ENCODE measurements around the gene ACAD10.

ACAD10 gene

DNA sequence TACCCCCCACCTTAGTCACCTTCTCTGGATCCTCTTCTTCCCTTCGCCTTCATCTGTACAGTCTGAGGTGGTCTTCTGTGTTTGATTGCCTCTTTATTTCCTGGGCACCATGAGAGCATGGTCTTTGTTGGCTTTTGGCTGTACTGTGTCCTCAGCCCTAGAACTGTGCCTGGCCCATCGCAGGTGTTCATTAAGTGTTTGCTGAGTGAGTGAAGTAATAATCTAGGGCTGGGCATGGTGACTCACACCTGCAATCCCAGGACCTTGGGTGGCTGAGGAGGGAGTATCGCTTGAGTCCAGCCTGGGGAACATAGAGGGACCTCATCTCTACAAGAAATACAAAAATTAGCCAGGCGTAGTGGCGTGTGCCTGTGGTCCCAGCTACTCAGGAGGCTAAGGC, 94.8 kb downstream of the ACAD10 start:
- H3K4me3 ChIP-seq (ENCODE audit: control insufficient read depth, low read depth, low read length): no peak overlapping the region
- TF ChIP-seq, protein P1, sequence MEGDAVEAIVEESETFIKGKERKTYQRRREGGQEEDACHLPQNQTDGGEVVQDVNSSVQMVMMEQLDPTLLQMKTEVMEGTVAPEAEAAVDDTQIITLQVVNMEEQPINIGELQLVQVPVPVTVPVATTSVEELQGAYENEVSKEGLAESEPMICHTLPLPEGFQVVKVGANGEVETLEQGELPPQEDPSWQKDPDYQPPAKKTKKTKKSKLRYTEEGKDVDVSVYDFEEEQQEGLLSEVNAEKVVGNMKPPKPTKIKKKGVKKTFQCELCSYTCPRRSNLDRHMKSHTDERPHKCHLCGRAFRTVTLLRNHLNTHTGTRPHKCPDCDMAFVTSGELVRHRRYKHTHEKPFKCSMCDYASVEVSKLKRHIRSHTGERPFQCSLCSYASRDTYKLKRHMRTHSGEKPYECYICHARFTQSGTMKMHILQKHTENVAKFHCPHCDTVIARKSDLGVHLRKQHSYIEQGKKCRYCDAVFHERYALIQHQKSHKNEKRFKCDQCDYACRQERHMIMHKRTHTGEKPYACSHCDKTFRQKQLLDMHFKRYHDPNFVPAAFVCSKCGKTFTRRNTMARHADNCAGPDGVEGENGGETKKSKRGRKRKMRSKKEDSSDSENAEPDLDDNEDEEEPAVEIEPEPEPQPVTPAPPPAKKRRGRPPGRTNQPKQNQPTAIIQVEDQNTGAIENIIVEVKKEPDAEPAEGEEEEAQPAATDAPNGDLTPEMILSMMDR (IDR thresholded peaks at IDR 0.05; ENCODE audit: control insufficient read depth, insufficient read depth, low read depth, low read length, missing control alignments): no peak
- DNase-seq (ENCODE audit: low read depth): no peak

DNA sequence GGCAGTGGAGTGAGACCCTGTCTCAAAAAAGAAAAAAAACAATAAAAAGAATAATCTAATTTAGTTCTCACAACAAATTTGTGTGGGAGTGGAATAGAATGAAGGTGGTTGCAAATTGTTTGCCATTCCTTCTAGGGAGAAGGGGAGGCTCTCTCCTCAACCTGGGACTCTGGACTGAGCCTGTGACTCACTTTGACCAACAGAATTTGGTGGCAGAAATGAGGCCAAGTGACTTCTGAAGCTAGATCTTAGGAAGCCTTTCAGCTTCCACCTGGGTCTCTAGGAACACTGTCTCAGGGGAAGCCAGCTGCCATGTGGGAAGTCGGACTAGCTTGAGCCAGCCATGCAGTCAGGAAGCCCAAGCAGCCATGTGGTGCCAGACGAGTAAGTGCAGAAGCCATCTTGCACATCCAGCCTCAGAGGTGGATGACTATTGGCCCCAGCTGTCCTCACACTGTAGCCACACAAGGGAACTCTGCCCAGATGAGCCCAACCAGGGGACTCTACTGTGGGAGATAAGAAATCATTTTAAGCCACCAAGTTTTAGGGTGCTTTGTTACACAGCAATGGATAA, 95.3 kb downstream of the ACAD10 start:
- H3K4me3 ChIP-seq (ENCODE audit: control insufficient read depth, low read depth, low read length): no peak overlapping the region
- DNase-seq (ENCODE audit: low read depth): no peak
- TF ChIP-seq, protein P1 (IDR thresholded peaks at IDR 0.05; ENCODE audit: control insufficient read depth, insufficient read depth, low read depth, low read length, missing control alignments): no peak

DNA sequence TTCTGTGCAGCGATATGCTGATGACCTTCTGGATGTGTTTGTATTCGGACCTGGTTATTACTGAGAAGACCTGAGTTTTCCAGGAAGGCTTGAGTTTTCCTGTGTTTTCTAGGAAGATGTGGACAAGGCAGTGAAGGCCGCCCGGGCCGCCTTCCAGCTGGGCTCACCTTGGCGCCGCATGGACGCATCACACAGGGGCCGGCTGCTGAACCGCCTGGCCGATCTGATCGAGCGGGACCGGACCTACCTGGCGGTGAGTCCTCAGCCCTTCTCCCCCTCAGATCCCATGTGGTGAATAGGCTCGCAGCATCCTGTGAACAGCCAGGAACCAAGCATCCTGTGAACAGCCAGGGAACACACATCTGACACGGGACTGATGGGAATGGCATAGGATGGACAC, 97.2 kb downstream of the ACAD10 start:
- TF ChIP-seq, protein P1 (IDR thresholded peaks at IDR 0.05; ENCODE audit: control insufficient read depth, insufficient read depth, low read depth, low read length, missing control alignments): no peak
- DNase-seq (ENCODE audit: low read depth): no peak
- no peak overlapping the region for H3K4me3 ChIP-seq (ENCODE audit: control insufficient read depth, low read depth, low read length)

DNA sequence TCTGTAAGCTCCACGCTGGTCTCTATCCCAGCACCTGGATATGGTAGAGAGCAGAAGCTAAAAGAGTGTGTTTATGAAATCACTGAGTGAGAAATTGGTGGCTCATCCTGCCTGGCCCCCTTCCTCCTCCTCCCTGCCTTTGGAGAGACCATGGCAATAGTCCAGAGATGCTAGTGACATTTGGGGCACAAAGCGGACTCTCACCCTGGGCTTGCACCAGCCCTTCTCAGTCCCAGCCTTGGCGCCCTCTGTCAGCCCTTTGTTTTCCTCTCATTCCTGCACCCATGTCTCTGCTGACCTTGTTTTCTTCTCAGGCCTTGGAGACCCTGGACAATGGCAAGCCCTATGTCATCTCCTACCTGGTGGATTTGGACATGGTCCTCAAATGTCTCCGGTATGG, 99.1 kb downstream of the ACAD10 start:
- TF ChIP-seq, protein P1 (IDR thresholded peaks at IDR 0.05; ENCODE audit: control insufficient read depth, insufficient read depth, low read depth, low read length, missing control alignments): no peak
- DNase-seq (ENCODE audit: low read depth): no peak
- H3K4me3 ChIP-seq (ENCODE audit: control insufficient read depth, low read depth, low read length): no peak overlapping the region

DNA sequence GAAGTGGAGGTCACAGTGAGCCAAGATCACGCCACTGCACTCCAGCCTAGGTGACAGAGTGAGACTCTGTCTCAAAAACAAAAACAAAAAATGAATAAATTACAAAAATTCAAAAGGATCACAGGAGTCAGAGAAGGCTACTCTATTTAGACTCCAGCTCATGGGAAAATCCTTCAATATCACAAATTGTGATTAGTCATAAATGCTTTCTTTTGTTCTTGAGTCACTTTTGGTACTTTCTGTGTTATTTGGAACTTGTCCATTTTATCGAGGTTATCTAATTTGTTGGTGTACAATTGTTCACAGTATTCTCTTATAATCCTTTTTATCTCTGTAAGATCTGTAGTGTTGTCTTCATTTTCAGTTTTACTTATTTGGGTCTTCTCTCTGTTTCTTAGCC, 99.8 kb downstream of the ACAD10 start:
- peak; percentile 14 for DNase-seq (ENCODE audit: low read depth)
- H3K4me3 ChIP-seq (ENCODE audit: control insufficient read depth, low read depth, low read length): no peak overlapping the region
- TF ChIP-seq, protein P1 (IDR thresholded peaks at IDR 0.05; ENCODE audit: control insufficient read depth, insufficient read depth, low read depth, low read length, missing control alignments): no peak

DNA sequence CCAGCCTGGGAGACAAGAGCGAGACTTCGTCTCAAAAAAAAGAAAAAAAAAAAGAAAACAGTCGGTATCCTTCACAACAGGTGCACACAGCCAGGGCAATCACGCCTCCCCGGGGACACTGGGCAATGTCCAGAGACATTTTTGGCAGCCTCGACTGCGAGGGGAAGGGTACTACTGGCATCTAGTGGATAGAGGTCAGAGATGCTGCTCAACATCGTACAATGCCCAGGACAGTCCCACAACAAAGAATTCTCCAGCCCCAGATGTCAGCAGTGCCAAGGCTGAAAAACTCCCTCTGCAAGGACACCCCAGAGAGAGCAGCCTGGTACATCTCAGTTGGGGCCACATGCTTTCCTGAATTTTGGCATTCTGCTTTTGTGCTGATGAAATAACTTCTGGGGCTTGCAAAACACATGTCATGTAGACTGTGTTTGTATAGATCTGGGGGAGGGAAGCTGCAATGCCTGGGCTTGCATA, 102.4 kb downstream of the ACAD10 start:
- TF ChIP-seq, protein P1 (IDR thresholded peaks at IDR 0.05; ENCODE audit: control insufficient read depth, insufficient read depth, low read depth, low read length, missing control alignments): peak; percentile 22
- peak; percentile 44 for DNase-seq (ENCODE audit: low read depth)
- no peak overlapping the region for H3K4me3 ChIP-seq (ENCODE audit: control insufficient read depth, low read depth, low read length)

All from AG09309 (cell line).